ENCODE data around the gene PLEKHH2.

The PLEKHH2 gene

DNA sequence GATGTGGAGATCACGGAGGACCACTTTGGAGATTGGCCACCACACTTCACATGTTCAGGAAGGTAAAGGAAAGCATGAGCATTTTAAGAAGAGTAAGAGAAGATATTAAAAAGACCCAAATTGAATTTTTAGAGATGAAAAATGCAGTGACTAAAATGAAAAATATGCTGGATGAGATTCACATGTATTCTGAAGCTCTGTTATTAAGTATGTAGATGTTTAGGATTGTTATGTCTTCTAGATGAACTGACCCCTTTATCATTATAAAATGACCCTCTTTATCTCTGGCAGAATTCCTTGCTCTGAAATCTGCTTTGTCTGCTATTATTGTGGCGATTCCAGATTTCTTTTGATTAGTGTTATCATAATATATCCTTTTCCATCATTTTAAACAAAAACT lies 100.8 kb downstream of the PLEKHH2 start:
- no peaks in the 10 kb centered on the region for H3K4me1 ChIP-seq (ENCODE audit: insufficient read depth, low read length)
- no peak overlapping the region for H3K4me3 ChIP-seq (ENCODE audit: low read length)
- no peak overlapping the region for H2AFZ ChIP-seq (ENCODE audit: low read depth, low read length)
- no peaks in the 10 kb centered on the region for H3K9me3 ChIP-seq (ENCODE audit: low read length)
- H3K27me3 ChIP-seq (ENCODE audit: insufficient read depth, low read length) = no peaks in the 10 kb centered on the region
- no peaks in the 10 kb centered on the region for H3K36me3 ChIP-seq (ENCODE audit: insufficient read depth, low read length)

DNA sequence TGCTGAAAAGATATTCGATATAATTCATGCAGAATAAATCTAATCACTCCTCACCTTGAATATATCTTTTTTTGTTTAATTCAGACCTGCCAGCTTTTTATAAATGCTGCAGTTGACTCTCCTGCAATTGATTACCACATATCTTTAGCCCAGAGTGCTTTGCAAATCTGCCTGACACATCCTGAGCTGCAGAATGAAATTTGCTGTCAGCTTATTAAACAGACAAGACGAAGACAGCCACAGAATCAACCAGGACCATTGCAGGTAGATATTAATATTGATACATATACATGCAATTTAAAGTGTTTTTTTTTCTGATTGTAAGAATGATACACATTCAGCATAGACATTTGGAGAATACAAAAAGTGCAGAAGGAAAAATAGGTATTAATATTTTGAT lies 101.2 kb downstream of the PLEKHH2 start:
- no peaks in the 10 kb centered on the region for H3K9me3 ChIP-seq (ENCODE audit: low read length)
- no peak overlapping the region for H3K4me3 ChIP-seq (ENCODE audit: low read length)
- no peaks in the 10 kb centered on the region for H3K4me1 ChIP-seq (ENCODE audit: insufficient read depth, low read length)
- no peaks in the 10 kb centered on the region for H3K27me3 ChIP-seq (ENCODE audit: insufficient read depth, low read length)
- H3K36me3 ChIP-seq (ENCODE audit: insufficient read depth, low read length) = no peaks in the 10 kb centered on the region
- H2AFZ ChIP-seq (ENCODE audit: low read depth, low read length) = no peak overlapping the region

DNA sequence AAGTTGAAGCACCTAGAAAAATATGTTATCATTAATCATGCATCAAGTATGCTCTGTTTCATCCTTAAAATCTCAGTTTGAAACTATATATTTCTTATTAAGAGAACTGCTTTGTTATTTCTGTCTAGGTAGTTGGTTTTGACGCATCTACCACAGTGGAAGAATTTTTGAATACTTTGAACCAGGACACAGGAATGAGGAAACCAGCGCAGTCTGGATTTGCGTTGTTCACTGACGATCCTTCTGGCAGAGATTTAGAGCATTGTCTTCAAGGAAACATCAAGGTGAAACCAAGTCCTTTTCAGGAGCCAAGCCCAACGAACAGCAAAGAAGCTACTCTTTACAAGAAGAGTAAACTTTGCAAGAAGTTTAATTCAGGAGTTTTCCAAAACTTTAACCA lies 106.6 kb downstream of the PLEKHH2 start:
- H3K36me3 ChIP-seq (ENCODE audit: insufficient read depth, low read length) = no peaks in the 10 kb centered on the region
- no peaks in the 10 kb centered on the region for H3K27me3 ChIP-seq (ENCODE audit: insufficient read depth, low read length)
- no peak overlapping the region for H3K4me3 ChIP-seq (ENCODE audit: low read length)
- no peaks in the 10 kb centered on the region for H3K4me1 ChIP-seq (ENCODE audit: insufficient read depth, low read length)
- H3K9me3 ChIP-seq (ENCODE audit: low read length) = no peaks in the 10 kb centered on the region
- no peak overlapping the region for H2AFZ ChIP-seq (ENCODE audit: low read depth, low read length)

DNA sequence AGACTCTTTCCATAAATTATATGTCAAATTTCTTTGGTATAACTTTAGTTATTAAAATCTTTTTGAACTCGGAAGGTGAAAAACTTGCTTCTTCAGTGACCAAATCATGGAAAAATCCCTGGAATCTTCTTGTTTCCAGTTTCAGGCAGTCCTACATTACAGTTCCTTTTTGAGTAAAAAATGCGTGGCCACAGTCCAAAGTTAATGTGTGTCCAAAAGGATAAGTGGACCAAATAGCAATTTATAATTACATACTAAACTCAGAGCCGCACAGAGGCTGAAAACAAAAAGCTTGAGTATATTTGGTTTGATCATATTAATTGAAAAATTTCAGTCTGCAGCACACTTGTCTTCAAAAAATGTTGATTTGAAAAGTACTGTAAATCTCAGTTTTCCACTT lies 108.4 kb downstream of the PLEKHH2 start:
- Histone ChIP-seq H3K9me3 (ENCODE audit: low read length) (no peaks in the 10 kb centered on the region), H2AFZ (ENCODE audit: low read depth, low read length) (no peak overlapping the region), H3K4me3 (ENCODE audit: low read length) (no peak overlapping the region), H3K27me3 (ENCODE audit: insufficient read depth, low read length) (no peaks in the 10 kb centered on the region), H3K36me3 (ENCODE audit: insufficient read depth, low read length) (no peaks in the 10 kb centered on the region), H3K4me1 (ENCODE audit: insufficient read depth, low read length) (no peaks in the 10 kb centered on the region)

DNA sequence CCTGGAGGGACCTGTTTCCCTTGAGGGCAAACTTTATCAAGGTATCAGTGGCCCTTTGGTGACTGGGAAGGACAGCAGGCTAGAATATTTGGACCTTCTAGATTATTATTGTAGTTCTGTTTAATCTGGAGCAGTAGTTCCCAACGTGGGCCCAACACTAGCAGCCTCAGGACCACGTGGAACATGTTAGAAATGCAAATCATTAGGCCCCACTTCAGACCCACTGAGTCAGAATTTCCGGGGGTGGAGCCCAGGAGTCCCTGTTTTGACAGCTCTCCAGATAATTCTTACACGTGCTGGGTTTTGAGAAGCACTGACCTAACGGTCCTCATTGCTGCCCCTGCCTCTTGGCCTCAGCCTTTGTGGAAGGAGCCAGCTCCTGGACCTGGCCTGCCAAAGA lies 111.3 kb downstream of the PLEKHH2 start:
- Histone ChIP-seq H3K4me1 (ENCODE audit: insufficient read depth, low read length) (no peaks in the 10 kb centered on the region), H2AFZ (ENCODE audit: low read depth, low read length) (no peak overlapping the region), H3K4me3 (ENCODE audit: low read length) (no peak overlapping the region), H3K36me3 (ENCODE audit: insufficient read depth, low read length) (no peaks in the 10 kb centered on the region), H3K9me3 (ENCODE audit: low read length) (no peaks in the 10 kb centered on the region), H3K27me3 (ENCODE audit: insufficient read depth, low read length) (no peaks in the 10 kb centered on the region)

DNA sequence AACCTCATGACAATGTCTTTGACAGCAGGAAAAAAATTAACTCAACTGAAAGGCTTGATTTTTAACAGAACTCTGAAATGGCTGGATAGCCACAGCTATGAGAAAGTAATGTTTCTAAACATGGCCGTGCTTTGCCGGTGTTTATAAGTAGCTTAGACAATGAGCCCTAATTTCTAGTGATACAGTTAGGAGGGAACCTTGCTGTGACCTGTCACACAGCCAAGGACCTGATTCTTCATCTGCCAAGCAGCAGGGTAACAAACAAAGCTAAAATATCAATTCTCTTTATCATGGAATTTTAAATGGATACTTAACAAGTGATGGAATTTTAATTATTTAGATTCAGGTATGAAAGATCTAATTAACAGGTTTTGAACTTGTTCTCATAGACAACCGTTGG lies 112.5 kb downstream of the PLEKHH2 start:
- H3K9me3 ChIP-seq (ENCODE audit: low read length) = no peaks in the 10 kb centered on the region
- H3K27me3 ChIP-seq (ENCODE audit: insufficient read depth, low read length) = no peaks in the 10 kb centered on the region
- H3K4me3 ChIP-seq (ENCODE audit: low read length) = no peak overlapping the region
- H2AFZ ChIP-seq (ENCODE audit: low read depth, low read length) = no peak overlapping the region
- no peaks in the 10 kb centered on the region for H3K36me3 ChIP-seq (ENCODE audit: insufficient read depth, low read length)
- H3K4me1 ChIP-seq (ENCODE audit: insufficient read depth, low read length) = peaks cover 3% of the 10 kb centered on the region

DNA sequence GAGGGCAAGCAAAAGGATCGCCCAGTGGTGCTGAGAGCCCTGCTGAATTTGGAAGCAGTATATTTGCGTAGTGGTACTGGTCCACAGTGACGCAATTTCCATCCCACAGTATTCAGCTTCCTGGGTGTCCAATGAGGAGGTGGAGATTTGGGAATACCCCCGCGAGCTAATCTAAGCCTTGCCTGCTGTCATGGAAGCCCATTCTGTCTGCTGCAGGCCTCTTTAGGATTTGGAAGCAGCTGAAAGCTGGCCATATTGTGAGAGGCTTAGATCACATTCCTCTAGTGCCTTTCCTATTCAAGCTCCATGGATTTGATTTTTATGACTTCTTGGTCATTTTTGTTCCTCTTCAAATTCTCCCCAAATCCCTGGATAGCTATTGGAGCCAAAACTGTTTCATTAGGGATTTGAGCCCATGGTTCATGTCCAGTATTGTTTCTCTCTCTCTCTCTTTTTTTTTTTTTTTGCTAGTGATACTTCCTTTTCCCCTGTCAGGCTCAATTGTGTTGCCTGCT lies 114.5 kb downstream of the PLEKHH2 start:
- H3K36me3 ChIP-seq (ENCODE audit: insufficient read depth, low read length) = no peaks in the 10 kb centered on the region
- H3K27me3 ChIP-seq (ENCODE audit: insufficient read depth, low read length) = no peaks in the 10 kb centered on the region
- H3K9me3 ChIP-seq (ENCODE audit: low read length) = no peaks in the 10 kb centered on the region
- H3K4me3 ChIP-seq (ENCODE audit: low read length) = no peak overlapping the region
- no peak overlapping the region for H2AFZ ChIP-seq (ENCODE audit: low read depth, low read length)
- H3K4me1 ChIP-seq (ENCODE audit: insufficient read depth, low read length) = peaks cover 3% of the 10 kb centered on the region

DNA sequence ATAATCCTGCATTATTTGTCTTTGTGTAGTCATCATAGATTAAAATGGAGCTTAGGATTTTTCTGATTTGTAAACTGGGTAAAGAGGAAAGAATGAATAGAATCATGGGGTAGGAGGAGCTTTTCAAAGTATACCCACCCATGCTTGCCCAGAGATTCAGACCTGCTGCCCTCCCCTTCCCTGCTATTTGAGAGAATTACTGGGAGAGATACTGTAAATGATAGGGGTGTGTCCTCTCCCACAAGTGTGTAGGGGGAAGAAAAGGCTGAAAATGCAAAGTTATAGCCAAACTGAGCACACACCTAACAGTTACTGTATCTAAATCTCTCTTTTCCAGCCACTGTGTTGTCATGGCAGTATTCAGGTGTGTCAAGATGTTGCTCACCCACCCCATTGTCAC lies 115.2 kb downstream of the PLEKHH2 start:
- Histone ChIP-seq H3K4me3 (ENCODE audit: low read length) (no peak overlapping the region), H3K9me3 (ENCODE audit: low read length) (no peaks in the 10 kb centered on the region), H3K27me3 (ENCODE audit: insufficient read depth, low read length) (no peaks in the 10 kb centered on the region), H3K36me3 (ENCODE audit: insufficient read depth, low read length) (no peaks in the 10 kb centered on the region), H3K4me1 (ENCODE audit: insufficient read depth, low read length) (peaks cover 3% of the 10 kb centered on the region), H2AFZ (ENCODE audit: low read depth, low read length) (no peak overlapping the region)

DNA sequence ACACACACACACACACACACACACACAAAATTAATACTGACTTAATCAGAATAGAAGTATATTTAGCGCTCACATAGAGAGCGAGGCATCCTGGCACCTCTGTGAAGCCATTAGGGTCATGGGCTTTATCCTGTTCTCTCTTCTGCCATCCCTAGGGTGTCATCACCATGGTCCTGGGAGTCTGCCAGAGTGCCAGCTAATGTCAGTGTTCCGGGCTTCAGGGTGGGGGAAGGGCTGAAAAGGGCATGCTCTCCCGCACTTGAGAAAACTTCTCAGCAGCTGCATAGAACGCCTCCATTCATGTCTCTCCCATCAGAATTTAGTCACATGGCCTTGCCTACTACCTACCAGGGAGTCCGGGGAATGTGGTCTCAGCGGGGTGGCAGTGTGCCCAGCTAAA lies 117.1 kb downstream of the PLEKHH2 start:
- Histone ChIP-seq H3K9me3 (ENCODE audit: low read length) (no peaks in the 10 kb centered on the region), H3K36me3 (ENCODE audit: insufficient read depth, low read length) (no peaks in the 10 kb centered on the region), H3K4me3 (ENCODE audit: low read length) (no peak overlapping the region), H2AFZ (ENCODE audit: low read depth, low read length) (no peak overlapping the region), H3K27me3 (ENCODE audit: insufficient read depth, low read length) (no peaks in the 10 kb centered on the region), H3K4me1 (ENCODE audit: insufficient read depth, low read length) (peaks cover 3% of the 10 kb centered on the region)

DNA sequence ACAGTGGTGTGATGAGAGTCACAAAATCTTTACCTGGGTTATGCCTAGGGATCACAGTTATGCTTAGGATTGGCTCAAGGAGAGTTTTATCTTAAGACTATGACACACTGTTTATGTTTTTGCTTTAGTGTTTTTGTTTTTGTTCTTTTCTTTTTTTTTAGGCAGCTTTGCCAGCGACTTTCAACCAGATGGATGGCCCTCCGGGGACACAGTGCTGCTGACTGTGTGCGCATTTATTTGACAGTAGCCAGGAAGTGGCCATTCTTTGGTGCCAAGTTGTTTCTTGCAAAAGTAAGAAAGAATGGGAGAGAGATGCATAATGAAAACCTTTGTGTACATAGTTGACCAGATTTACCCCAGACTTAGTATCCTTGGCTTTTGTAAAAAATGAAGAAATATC lies 121.7 kb downstream of the PLEKHH2 start:
- peaks cover 3% of the 10 kb centered on the region for H3K4me1 ChIP-seq (ENCODE audit: insufficient read depth, low read length)
- H3K9me3 ChIP-seq (ENCODE audit: low read length) = no peaks in the 10 kb centered on the region
- H2AFZ ChIP-seq (ENCODE audit: low read depth, low read length) = no peak overlapping the region
- H3K36me3 ChIP-seq (ENCODE audit: insufficient read depth, low read length) = no peaks in the 10 kb centered on the region
- H3K27me3 ChIP-seq (ENCODE audit: insufficient read depth, low read length) = no peaks in the 10 kb centered on the region
- no peak overlapping the region for H3K4me3 ChIP-seq (ENCODE audit: low read length)

DNA sequence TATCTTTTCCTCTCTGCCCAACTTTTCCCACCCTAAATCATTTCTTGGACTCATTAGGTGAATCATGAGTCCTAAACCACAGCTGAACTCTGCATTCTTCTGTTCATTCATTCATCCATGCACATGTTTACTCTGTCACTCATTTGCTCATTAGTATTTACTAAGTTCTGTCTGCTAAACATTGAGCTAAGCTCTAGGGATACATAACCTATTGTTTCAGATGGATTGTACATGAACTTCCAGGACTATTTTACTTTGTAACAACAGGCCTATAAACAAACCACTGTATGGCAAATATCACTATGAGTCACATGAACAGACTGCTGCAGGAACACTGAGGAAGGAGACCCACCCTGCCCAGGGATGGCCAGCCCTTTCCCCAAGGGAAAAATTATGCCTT lies 122.1 kb downstream of the PLEKHH2 start:
- Histone ChIP-seq H3K27me3 (ENCODE audit: insufficient read depth, low read length) (no peaks in the 10 kb centered on the region), H2AFZ (ENCODE audit: low read depth, low read length) (no peak overlapping the region), H3K4me1 (ENCODE audit: insufficient read depth, low read length) (peaks cover 2% of the 10 kb centered on the region), H3K4me3 (ENCODE audit: low read length) (no peak overlapping the region), H3K9me3 (ENCODE audit: low read length) (no peaks in the 10 kb centered on the region), H3K36me3 (ENCODE audit: insufficient read depth, low read length) (no peaks in the 10 kb centered on the region)

DNA sequence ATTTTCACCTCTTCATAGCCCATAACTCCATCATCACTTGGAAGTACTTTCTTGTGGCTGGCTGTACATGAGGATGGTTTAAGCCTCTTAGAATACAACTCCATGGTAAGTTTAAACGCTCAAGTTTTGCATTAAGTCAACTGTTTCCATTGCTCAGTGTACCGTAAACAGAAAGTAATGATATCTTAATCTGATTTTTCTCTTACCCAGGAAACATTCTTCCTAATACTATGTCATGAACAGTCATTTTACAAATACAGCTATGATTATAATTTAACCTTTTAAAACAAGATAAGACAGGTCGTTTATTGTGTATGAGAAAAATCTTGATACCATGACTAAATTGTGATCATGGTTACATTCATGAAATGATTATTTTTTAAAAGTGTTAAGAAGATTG lies 125.2 kb downstream of the PLEKHH2 start:
- no peak overlapping the region for H2AFZ ChIP-seq (ENCODE audit: low read depth, low read length)
- no peaks in the 10 kb centered on the region for H3K36me3 ChIP-seq (ENCODE audit: insufficient read depth, low read length)
- no peaks in the 10 kb centered on the region for H3K4me1 ChIP-seq (ENCODE audit: insufficient read depth, low read length)
- H3K4me3 ChIP-seq (ENCODE audit: low read length) = no peak overlapping the region
- no peaks in the 10 kb centered on the region for H3K9me3 ChIP-seq (ENCODE audit: low read length)
- H3K27me3 ChIP-seq (ENCODE audit: insufficient read depth, low read length) = no peaks in the 10 kb centered on the region

DNA sequence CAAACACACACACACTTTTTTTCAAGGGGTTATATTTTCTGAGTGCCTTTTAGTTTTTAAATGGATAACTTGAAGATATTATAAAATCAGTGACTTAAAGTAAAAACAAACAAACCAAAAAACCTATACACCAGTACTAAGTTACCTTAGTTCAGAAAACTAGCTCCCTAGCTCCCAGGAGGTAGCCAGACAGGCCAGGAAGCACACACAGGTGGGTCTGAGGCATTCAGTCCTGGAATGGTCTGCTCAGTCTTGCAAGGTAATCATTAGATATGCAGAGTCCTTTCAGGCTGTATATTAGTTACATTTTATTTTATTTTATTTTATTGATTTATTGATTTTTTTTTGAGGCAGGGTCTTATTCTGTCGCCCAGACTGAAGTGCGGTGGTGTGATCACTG lies 126.0 kb downstream of the PLEKHH2 start:
- no peaks in the 10 kb centered on the region for H3K27me3 ChIP-seq (ENCODE audit: insufficient read depth, low read length)
- no peak overlapping the region for H3K4me3 ChIP-seq (ENCODE audit: low read length)
- no peaks in the 10 kb centered on the region for H3K4me1 ChIP-seq (ENCODE audit: insufficient read depth, low read length)
- H2AFZ ChIP-seq (ENCODE audit: low read depth, low read length) = no peak overlapping the region
- H3K36me3 ChIP-seq (ENCODE audit: insufficient read depth, low read length) = no peaks in the 10 kb centered on the region
- no peaks in the 10 kb centered on the region for H3K9me3 ChIP-seq (ENCODE audit: low read length)

DNA sequence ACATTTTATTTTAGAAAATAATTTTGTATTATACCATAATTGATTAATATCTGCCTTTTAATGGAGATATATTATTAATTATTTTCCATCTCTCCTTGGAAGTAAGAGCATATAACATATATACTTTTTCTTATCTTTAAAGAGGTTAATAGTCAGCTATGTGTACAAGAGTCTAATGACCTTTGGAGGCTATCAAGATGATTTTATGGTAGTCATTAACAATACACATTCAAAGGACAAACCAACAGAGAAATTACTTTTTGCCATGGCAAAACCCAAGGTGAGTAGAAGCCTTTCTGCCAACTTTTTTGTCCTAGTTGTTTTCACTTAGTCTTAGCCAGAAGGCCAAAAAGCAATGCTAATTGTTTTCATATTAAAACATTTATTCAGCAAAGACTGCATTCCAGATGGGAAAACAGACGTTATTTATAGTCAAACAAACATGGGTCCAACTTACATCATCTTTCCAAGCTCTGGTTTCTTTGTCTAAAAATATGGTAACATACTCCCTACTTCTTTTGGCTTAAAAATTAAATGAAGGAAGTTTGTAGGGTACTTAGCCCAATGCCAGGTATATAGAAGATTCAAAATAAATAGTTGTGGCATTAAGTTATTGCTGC lies 127.1 kb downstream of the PLEKHH2 start:
- no peak overlapping the region for H3K4me3 ChIP-seq (ENCODE audit: low read length)
- H3K27me3 ChIP-seq (ENCODE audit: insufficient read depth, low read length) = no peaks in the 10 kb centered on the region
- no peaks in the 10 kb centered on the region for H3K36me3 ChIP-seq (ENCODE audit: insufficient read depth, low read length)
- H2AFZ ChIP-seq (ENCODE audit: low read depth, low read length) = no peak overlapping the region
- H3K9me3 ChIP-seq (ENCODE audit: low read length) = no peaks in the 10 kb centered on the region
- H3K4me1 ChIP-seq (ENCODE audit: insufficient read depth, low read length) = no peaks in the 10 kb centered on the region
